ENCODE measurements around the gene PLXNA3.
A peak's percentile ranks its signal among the peaks of the same experiment; 100 is the strongest.
"Not testable (repeated sequence)": the region's sequence is repeated elsewhere in the genome, so short reads cannot be mapped to it uniquely, and the experiment has no call there.

PLXNA3 gene

DNA sequence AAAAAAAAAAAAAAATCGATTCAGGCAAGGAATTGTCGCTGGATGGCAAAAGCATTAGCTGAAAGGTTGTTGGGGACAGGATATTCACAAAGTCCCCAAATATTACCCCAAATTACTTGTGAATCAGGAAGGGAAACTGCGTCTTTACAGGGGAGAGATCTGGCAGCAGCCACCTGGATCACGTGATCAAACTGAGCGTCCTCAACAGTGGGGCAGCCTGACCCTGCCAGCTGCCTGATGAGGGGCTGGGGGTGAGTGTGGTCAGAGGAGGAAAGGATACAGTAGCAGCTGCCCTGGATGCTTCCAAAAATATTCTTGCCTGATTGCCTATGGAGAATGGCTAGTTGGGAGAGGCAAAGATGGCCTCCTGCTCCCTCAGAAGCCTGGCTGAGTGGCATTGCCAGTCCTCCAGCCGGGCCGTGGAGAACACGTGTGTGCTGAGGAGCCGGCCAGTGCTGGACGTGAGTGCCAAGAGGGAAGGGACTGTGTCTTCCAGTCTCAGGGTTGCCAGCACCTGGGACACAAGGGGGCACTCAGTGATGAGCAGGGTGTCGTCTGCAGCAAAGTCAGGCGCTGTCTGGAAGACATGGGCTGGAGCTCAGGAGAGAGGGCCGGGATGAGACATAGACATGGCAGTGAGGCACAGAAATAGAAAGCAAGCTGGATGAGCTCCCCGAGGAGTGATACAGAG lies 24.0 kb downstream of the PLXNA3 start:
- no peak for DNase-seq

DNA sequence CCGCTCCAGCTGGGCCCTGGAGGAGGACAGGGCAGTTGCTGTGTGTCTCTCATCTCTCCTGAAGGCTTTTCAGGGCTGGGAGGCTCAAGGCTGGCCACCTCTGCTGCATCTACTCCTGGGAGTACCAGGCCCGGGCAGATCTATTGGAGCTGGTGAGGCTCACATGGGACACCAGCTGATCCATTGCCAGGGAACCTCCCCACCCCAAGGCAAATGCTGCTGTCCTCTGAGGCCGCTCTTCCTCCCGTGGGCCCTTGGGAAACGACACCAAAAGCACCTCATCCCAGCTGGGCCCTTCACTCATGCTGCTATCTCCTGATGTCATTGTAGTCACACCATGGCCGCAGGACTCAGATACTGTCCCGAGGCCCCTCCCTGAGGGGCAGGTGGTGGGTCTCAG lies 24.7 kb downstream of the PLXNA3 start:
- DNase-seq: no peak

DNA sequence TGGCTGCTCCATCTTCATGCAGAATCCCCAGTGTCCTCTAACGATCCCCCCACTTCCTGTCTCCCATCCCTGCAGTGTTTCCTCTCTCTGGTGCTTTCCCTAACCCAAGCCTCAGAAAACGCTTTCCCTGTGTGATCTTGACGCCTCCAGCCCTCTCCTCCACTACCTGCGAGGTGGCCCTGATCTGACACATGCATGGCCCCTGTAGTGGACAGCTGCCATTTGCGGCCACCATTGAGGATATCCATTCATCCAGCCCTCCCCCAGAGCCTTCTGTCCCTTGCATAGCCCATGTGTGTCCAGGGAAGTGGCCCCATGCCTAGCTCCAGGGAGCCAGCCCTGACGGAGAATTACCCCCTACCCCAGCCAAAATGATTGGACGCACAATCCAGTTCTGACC lies 25.2 kb downstream of the PLXNA3 start:
- no peak for DNase-seq

DNA sequence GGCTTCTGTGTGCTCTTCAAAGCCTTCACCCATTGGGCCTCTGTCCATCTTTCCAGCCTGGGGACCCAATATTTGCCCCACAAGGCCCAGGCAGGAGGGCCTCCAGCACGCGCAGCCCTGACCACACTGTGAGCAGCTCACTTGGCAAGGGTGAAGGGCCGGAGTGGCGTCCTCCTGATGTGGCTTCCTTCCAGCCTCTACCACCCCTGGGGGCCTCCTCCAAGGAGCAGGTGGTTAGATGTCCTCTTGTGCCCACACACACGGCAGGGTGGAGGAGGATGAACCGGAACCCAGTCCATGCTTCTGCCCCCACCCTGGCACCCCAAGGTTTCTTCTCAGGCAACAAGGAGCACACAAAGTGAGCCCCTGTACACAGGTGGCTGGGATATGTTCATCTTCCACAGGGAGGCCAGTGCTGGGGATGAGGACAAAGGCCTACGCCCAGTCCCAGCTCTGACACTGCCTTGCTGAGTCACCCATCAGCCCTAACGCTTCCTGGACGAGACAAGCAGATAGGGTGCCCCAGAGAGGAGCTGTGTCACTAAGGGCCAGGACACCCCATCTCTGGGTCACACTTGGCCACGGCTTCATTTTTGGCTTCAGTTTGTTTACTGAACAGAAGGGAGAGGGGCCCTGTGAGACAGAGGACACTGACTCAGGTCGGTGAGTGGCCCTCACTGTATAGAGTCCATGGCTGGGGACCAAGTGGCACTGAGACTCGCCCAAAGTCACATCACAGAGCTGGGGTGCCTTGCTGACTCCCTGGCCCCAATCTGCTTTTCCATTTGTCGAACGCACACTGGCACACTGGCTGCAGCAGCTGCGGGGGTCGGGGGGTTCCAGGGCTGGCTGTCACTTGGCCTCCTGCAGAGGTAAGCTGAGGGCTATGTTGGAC lies 26.4 kb downstream of the PLXNA3 start:
- no peak for DNase-seq

DNA sequence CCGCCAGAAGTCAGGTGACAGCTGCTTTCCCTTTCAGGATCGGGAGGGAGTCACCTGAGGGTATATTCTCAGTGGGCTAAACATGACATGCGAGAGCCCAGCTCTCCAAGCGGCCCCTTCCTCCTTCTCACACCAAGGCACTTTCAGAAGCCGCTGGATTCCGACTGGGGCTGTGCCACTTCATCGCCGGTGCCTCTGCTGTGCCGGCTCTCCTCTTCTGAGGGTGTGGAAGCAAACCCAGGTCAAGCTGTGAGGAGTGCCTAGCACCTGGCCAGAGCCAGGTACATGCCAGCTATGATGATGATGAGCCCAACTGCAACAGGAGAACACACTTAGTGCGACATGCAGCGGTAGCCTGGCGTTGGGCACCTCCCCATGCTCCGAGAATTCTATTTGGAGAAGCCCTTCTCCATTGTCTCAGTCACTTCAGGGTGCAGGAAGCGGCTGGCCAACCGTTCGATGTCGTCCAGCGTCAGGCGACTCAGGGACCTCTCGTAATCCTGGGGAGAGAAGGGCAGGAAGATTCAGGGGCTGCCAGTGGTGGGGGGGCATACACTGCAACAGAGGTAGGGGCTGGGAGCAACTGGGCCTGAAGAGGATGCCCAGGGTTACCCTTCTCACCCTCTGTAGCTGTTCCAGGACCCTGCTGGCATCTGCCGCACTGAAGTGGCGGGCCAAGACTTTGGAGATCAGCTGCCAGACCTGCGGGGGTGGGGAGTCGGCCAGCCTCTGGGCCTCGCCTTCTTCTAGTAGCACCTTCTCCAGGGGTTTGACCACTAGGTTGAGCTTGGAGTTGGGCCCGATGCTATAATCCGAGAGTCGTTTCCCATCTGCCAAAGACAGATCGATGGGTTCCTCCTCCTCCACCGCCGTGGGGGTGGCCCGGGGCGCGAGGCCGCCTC lies 27.3 kb downstream of the PLXNA3 start:
- DNase-seq: no peak

DNA sequence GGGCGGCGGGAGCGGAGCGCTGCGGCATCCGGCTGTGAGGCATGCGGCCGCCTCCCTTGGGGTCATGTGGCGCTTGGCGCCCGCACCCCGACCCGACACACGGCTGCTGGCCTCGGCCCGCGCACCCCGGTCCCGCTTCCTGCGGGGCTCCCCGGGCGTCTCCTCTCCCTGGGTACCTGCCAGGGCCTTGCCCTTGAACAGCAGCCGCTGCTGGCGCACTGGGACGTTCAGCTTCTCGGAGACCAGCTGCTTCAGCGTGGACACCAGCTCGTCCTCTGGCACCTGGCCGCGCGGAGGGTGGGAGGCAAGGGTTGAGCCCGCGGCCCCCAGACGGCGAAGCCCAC lies 27.9 kb downstream of the PLXNA3 start:
- peak; percentile 12 for DNase-seq

DNA sequence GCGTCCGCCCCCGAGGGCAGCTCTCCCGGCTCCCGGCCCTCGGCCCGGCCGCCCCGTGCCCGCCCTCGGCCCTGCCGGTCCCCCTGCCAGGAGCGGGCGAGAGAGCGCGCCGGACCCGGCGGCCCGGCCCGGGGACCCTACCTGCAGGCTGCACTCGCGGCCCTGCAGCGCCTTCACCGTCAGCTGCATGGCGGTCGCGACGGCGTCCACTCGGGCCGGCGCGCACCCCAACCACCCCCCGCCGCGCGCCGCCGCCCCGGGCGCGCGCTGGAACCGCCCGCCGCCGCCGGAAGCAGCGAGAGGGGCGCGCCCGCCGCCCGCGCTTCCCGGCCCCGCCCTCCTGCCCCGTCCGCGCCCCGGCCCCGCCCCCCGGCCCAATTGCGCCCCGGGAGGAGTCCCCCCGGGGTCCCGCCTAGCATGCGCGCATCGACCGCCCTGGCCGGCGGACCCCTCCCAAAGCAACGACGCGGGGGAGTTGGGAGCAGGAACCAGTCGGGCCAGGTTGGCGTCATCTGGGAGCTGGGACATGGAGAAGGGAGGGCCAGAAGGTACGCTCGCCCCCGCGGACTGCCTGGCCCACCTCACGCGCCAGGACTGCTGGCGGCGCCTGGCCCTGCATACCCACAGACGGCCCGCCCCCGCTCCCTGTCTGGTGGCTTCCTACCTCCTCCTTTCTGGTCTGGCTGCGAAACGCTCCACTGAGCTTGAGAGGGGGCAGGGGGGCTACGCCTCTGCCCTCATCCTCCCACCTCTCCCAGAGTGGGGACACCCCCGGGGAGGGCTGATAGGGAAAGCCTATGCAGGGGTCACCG lies 28.5 kb downstream of the PLXNA3 start, which contains the start of gene UBL4A:
UBL4A (minus strand) TSS at position 220 of the 812 bp plus-strand sequence; CDS start at position 189, 31 bp downstream.
- DNase-seq: peak; percentile 46

DNA sequence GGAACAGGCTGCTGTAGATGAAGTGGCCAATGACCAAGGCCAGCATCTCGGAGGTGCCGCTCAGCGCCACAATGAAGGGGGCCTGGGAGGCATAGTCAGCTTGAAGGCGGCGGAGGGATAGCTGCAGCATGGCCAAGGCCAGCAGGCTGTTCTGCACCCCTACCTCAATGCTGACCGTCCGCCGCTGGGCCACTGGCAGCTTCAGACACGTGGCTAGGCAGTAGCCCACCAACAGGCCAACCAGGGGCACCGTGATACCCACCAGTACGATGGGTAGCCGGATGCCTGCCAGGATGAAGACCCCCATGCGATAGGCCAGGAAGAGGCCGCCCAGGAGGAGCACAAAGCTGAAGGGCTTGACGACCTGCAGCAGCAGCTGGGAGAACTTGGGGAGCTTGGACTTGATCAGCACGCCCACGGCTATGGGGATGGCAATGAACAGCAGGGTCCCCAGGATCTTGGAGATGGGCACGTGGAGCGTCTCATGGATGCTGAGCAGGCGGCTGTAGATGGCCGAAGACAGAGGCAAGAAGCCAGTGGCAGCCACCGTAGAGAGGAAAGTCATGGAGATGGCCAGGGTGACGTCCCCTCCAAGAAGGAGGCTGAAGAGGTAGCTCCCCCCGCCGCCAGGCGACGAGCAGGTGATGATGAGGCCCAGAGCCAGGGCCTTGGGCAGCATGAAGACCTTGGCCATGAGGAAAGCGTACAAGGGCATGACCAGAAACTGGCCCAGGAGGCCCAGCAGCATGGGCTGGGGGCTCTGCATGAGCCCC lies 29.6 kb downstream of the PLXNA3 start:
- no peak for DNase-seq

DNA sequence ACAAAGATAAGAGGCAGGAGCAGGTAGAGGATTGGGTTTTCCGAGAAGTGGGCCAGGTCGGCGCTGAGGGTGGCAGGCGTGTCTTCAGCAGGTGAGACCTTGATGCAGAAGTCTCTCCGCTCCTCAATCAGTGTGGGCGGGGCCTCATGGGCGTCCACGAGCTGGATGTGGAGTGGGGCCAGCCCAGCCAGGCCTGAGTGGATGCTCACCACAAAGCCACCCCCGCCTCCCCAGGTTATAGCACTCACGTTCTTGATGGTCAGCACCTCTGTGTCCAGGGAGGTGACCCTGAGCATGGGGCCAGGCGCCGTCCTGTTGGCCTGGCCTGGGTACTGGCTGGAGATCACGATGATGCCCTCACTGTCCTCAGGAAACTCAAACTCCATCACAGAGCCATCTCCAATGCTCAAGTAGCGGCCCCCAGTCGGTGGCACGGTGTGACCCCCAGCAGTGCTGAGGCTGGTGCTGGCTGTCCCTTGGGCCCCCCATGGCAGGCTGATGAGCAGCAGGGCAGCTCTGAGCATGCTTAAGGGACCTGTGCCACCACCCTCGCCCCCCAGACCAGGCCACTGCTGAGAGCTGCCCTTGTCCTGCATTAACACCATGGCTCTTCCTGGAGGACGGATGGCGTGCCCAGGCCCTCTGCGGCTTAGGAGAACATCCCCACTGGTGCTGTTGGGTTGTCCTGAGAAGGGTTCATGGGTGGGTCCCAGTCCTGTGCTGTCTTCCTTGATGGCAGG lies 30.4 kb downstream of the PLXNA3 start:
- DNase-seq: no peak

DNA sequence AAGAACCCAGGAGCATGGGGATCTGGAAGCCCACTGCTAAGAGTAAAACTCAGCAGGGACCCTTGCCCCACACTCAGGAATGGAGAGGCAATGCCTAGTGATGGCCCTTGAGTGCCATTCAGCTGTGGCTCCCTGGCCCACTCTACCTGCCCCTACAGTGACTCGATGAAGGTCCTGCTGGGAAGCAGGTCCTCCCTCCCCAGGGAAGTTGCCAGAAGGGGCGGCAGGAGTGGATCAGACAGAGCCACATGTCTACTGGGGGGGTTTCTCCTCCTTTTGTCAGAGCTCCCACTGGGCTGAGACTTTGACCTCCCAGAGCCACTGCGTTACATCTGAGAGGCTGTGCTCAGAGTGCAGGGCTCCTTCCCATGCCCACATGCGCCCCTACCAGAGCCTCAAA lies 31.1 kb downstream of the PLXNA3 start:
- DNase-seq: no peak

DNA sequence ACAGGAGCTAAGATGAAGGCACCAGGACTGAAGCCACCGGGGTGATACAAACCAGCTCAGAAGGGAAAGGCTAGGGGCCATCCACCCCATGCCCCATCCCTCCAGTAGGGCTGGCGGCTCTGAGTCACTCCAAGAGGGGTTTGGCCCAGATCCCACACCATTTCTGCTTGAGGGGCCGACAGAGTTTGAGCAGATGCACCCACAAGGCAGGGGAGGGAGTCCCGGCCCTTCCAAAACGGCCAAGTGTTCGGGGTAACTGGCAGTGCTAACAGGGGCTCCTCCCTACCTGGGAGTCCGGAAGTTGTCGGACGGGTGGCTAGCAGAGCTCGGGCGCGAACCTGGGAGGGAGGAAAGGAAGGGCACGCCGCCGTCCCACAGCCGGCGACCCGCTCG lies 31.9 kb downstream of the PLXNA3 start:
- peak; percentile 14 for DNase-seq

DNA sequence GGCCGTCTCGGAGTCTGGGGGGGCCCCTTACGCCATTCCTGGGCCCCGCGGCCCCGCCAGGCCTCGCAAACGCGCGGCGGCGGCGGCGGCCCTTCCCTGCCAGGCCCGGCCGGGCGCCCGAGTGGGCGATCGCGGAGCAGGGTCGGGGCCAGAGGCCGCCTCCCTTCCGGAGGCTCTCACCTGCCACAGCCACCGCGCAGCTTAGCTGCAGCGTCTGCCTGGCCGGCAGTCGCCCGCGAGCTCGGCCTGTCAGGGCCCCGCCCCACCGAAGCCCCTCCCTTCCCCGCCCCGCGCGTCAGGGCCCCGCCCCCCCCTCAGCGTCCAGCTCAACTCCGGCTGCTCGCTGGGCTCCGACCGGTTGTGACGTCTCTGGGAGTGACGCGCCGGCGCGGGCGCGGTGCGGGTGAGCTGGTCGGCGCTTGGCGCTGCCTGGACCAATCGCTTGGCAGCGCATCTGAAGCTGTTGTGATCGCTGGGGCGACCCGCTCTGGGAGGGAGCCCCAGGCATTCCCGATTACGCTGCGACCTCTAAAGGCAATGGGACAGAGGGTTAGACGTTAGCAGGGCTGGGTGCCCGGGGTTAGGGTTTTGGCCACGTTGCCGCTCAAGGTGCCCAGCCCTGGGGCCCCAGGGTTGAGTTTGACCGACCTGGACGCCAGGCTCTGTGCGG lies 32.5 kb downstream of the PLXNA3 start, which contains the start of gene SLC10A3:
SLC10A3 (minus strand) TSS at position 216 of the 670 bp plus-strand sequence. CDS start 1,689 bp downstream, outside the sequence.
- peak; percentile 87 for DNase-seq

DNA sequence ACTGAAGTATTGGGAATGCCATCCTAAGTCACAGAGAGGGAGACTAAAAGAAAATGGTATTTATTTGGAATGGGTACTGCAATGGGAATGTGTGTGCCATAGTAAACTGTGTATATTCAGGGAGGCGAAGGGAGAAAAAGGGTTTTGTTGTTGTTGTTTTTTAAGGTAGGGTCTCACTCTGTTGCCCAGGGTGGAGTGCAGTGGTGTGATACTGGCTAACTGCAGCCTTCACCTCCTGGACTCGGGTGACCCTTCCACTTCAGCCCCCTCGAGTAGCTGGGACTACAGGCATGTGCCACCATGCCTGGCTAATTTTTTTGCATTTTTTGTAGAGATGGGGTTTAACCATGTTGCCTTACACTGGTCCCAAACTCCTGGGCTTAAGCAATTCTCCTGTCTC lies 36.6 kb downstream of the PLXNA3 start:
- no peak for DNase-seq

DNA sequence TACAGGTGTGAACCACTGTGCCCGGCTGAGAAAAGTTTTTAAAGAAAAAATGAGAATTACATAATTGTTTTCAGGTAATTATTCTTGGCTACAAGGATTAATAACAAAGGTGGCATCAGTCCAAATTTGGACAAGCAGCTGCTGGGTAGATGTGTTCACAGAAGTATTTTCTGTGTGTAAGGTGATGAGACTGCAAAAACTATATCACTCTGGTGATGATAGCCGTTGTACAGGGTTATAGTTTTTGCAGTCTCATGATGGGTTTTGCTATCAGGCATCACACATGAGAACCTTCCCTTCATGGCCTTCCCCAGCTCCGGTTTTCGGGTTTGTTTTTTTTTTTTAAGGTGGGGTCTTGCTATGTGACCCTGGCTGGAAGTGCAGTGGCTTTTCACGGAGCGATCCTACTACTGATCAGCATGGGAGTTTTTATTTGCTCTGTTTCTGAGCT lies 37.4 kb downstream of the PLXNA3 start:
- no peak for DNase-seq

DNA sequence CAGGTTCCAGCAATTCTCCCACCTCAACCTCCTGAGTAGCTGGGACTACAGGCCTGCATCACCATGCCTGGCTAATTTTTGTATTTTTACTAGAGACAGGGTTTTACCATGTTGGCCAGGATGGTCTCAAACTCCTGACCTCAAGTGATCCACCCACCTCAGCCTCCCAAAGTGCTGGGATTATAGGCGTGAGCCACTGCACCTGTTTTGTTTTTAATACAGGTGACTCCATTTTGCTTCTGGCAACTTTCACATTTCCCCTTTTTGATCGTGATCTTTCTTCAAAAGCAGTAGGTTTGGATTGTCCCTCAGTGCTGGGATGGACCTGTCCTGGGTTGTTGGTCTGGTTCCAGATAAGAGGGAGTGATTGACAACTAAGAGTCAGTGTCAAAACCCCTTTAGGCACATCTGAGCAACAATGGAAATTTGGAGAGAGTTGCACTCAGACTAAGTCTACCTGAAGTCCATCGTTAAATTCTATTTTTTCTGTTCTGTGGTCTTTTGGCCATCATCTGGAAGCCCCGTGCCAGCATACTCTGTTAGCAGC lies 38.6 kb downstream of the PLXNA3 start:
- DNase-seq: not testable (repeated sequence)

DNA sequence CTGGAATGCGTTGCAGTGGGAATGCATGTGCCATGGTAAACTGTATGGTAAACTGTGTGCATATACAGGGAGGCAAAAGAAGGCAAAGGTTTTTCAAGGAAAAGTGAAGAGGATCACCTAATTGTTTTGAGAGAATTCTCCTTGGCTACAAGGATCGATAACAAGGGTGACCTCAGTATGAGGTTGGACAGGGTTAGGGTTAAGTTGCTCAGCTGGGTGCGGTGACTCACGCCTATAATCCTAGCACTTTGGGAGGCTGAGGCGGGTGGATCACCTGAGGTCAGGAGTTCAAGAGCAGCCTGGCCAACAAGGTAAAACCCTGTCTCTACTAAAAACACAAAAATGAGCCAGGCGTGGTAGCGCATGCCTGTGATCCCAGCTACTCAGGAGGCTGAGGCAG lies 43.3 kb downstream of the PLXNA3 start:
- not testable (repeated sequence) for DNase-seq

DNA sequence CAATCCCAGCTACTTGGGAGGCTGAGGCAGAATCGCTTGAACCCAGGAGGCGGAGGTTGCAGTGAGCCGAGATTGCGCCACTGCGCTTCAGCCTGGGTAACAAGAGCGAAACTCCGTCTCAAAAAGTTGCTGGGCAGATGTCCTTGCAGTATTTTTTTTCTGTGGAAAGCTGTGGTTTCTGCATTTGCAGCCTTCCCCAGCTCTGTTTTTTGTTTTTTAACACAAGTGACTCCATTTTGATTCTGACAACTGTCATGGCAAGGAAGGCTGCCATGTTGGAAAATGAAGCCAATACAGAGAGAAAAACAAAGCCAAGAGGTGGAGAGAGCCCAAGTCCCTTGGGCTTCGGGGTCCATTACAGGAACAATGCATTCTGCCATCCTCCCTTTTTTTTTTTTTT lies 44.0 kb downstream of the PLXNA3 start:
- no peak for DNase-seq

DNA sequence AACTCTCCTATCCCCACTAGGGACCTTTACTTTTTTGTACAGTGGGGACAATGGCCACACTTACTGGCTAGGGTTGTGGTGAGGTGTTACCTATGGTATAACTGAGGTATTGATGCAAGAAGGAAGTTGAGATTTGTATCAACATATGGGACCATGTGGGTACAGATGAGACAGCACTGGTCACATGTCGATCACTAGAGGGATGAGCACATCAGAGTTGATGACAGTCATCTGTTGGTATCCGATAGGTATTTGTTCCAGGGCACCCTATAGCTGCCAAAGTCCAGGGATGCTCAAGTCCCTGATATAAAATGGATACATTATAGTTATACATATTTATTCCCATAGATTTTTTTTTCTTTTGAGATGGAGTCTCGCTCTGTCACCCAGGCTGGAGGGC lies 44.9 kb downstream of the PLXNA3 start:
- no peak for DNase-seq

DNA sequence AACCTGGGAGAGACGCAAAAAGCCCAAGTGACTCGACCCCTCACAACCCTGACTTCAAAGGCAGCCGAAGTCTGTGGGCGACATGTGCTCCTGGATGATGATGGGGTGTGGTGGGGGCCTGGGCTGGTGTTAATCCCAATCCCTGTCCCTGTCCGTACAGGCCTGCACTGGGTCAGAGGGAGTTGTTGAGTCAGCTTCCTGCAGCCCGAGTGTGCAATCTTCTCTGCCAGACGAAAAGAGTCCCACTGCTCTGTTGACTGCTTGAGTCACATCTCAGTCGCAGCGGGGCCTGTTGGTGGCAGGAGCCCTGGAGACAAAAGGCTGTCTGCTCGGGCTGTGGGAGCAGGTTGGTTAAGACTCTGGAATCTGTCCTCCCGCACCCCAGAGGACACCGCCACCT lies 47.7 kb downstream of the PLXNA3 start:
- DNase-seq: no peak
